ENCODE measurements around the gene COL16A1.

DNA sequence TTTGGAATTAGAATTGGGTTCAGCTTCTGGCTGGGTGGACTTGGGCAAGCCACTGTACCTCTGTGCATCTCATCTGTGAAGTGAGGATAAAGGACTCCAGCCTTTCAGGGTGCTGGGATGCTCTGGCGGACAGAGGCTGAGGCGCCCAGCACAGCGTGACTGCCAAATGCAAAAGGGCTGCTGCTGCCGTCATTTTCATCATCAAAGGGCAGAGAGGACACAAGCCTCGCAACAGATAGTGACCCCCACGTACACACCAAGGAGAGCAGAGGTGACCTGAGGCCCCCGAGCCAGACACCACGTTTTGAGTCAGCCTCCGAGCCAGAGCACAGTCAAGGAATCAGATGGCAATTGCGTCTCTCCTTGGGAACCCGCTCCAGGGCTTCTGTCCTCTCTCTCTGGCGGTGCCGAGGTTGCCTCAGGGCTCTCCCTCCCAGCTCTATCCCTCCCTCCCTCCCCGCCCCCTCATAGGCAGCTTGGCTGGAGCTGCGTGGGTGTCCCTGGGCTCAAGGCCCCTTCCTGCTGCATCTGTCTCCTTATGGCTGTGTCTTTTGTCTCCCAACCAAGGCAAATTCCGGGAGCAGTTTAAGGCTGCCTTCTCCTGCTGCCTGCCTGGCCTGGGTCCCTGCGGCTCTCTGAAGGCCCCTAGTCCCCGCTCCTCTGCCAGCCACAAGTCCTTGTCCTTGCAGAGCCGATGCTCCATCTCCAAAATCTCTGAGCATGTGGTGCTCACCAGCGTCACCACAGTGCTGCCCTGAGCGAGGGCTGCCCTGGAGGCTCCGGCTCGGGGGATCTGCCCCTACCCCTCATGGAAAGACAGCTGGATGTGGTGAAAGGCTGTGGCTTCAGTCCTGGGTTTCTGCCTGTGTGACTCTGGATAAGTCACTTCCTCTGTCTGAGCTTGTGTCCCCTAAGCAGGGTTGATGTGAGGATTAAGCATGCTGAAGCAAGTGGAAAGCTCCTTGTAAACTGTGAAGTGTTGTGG, 77.3 kb downstream of the COL16A1 start:
- TF ChIP-seq GATA2 (IDR thresholded peaks at IDR 0.05; ENCODE audit: low read depth, low read length) (no peak), GATA3 (IDR thresholded peaks at IDR 0.05; ENCODE audit: low read depth, low read length) (no peak)

All from SH-SY5Y (cell line).